Gastrocnemius medialis (tissue), 4 donors: ENCODE results near the gene SPACA7. TPM values are rescaled to one million over a fixed set of nuclear protein-coding genes. Genes with fewer than 3 reads are reported as not detected.

Experiments
- ATAC-seq, 2 donors: fragments of 150-250 bp; one replicate each; pipeline ENCODE4 v1.9.1; 2016
- DNase-seq, 2 donors: peaks; one replicate each; pipeline ENCODE4 v3.0.0-alpha.2; 2019
- H3K27ac ChIP-seq, 4 donors: fragments of 200-600 bp; sonication (generic); 1 replicate in 1 of 4; 2 replicates in 3 of 4; pipeline ENCODE4 v1.5.1; 2016 to 2018; ENCODE audit warnings: mild to moderate bottlenecking in 2 of 4, moderate library complexity in 1 of 4
- H3K27me3 ChIP-seq, 3 donors: fragments of 200-600 bp; sonication (generic) in 2 of 3; 1 replicate in 1 of 3; 2 replicates in 2 of 3; pipeline versions ENCODE4 v1.5.1 to v1.6.0; 2016 to 2019; ENCODE audit warnings: mild to moderate bottlenecking in 1 of 3, moderate library complexity in 1 of 3
- H3K36me3 ChIP-seq, 2 donors: fragments of 200-600 bp; sonication (generic) in 1 of 2; one replicate each; pipeline ENCODE4 v1.5.1; 2017 to 2018
- H3K4me1 ChIP-seq, 2 donors: fragments of 200-600 bp; sonication (generic) in 1 of 2; one replicate each; pipeline ENCODE4 v1.5.1; 2016 to 2017; ENCODE audit warnings: mild to moderate bottlenecking in 2 of 2
- H3K4me3 ChIP-seq, 4 donors: fragments of 200-600 bp; sonication (generic) in 3 of 4; 1 replicate in 1 of 4; 2 replicates in 3 of 4; pipeline ENCODE4 v1.5.1; 2016 to 2019; ENCODE audit warnings: mild to moderate bottlenecking in 2 of 4
- H3K9me3 ChIP-seq, 3 donors: fragments of 200-600 bp; sonication (generic) in 2 of 3; 1 replicate in 1 of 3; 2 replicates in 2 of 3; pipeline ENCODE4 v1.5.1; 2016 to 2019
- CTCF ChIP-seq, 5 experiments: fragments of 450-650 bp in 3 of 5; fragments of 200-600 bp in 2 of 5; sonication (generic) in 2 of 5; IDR thresholded peaks in 4 of 5; conservative IDR thresholded peaks in 1 of 5; 1 replicate in 4 of 5; 2 replicates in 1 of 5; pipeline ENCODE4 v1.5.1; 2016 to 2019; ENCODE audit warnings: antibody characterized with exemption in 5 of 5, mild to moderate bottlenecking in 3 of 5, moderate library complexity in 3 of 5
- POLR2A ChIP-seq, 2 donors: fragments of 450-650 bp; IDR thresholded peaks; one replicate each; pipeline ENCODE4 v1.6.1; 2017; ENCODE audit warnings: antibody characterized with exemption in 2 of 2, mild to moderate bottlenecking in 2 of 2, moderate library complexity in 2 of 2
- in situ Hi-C, 4 donors: fragments of 200-750 bp; cut with MboI; loops; one replicate each; pipeline versions ENCODE4 v1.15.0 to v1.8.0; 2017; ENCODE audit warnings: low sequenced_read_pairs in 4 of 4
- intact Hi-C: fragments of 100-400 bp; cut with DNase I; formaldehyde crosslinking; loops from one replicate; pipeline ENCODE4 v1.15.1; 2023; ENCODE audit warnings: low total_unique reads
- total RNA-seq, 4 donors: library from RNA; depleted of rRNA; stranded (reverse); fragments of >200 nt; gene quantifications; one replicate each; pipeline versions ENCODE4 v1.1.0 to v1.2.3, GENCODE V29; 2016

Gene SPACA7
- total RNA-seq, 4 donors from 2014 or later = not detected

GRCh38 chr13:112416647-112417046 is 40.5 kb downstream of the SPACA7 start:
- Histone ChIP-seq H3K9me3 (peaks cover 3 to 19% (median 4%) of the 10 kb centered on the region in 3 donors), H3K4me3 (no peak overlapping the region), H3K4me1 (no peaks in the 10 kb centered on the region), H3K27ac (no peak overlapping the region), H3K36me3 (no peaks in the 10 kb centered on the region), H3K27me3 (peaks cover 0 to 6% (median 0%) of the 10 kb centered on the region in 3 donors)
- intact Hi-C loops = no loop called here
- no peak for DNase-seq
- in situ Hi-C loops = no loop called here
- TF ChIP-seq CTCF (IDR thresholded peaks at IDR 0.05 in 4 of 5, conservative IDR thresholded peaks at IDR 0.05 in 1 of 5) = no peak
- TF ChIP-seq POLR2A (IDR thresholded peaks at IDR 0.05) = no peak
- no peak for ATAC-seq

DNA sequence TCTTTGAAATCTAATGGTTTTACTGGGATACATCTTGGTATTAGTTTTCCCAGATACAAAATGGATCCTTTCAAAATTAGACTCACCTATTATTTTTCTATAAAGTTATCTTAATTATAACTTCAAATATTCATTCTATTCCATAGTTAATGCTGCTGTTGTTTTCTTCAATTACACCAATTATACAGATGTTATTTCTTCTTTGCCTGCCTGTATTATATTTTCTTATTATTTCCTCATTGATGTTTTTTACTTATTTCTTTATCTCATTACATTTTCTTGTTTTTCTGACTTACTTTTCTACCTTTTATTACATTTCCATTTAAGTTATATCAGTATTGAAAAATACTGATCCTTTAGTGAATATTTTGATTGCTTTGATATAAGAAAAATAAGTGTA is 40.9 kb downstream of the SPACA7 start:
- in situ Hi-C loops (no loop called here), intact Hi-C loops (no loop called here)
- peaks cover 0 to 6% (median 0%) of the 10 kb centered on the region in 3 donors for H3K27me3 ChIP-seq
- ATAC-seq = no peak
- peaks cover 3 to 19% (median 4%) of the 10 kb centered on the region in 3 donors for H3K9me3 ChIP-seq
- no peaks in the 10 kb centered on the region for H3K4me1 ChIP-seq
- H3K27ac ChIP-seq = no peak overlapping the region
- no peaks in the 10 kb centered on the region for H3K36me3 ChIP-seq
- no peak overlapping the region for H3K4me3 ChIP-seq
- no peak for DNase-seq
- TF ChIP-seq CTCF (IDR thresholded peaks at IDR 0.05 in 4 of 5, conservative IDR thresholded peaks at IDR 0.05 in 1 of 5) (no peak), POLR2A (IDR thresholded peaks at IDR 0.05) (no peak)

DNA sequence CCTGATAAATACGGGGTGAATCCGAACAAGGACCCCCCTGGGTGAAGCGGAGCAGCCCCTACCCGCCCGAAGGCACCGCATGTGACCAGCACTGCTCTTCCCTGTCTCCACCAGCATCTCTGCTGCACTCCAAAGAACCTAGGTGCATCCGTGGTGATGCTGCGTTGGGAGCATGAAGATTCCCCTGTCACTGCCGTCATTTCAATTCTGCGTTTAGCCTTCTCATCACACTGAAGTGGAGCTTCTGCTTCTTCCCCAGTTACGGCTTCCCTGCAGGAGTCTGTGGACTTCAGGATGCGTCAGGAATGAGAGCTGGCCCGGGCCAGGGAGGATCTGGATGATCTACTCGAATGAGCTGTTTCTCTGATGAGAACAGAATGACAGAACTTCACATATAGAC is 47.9 kb downstream of the SPACA7 start:
- in situ Hi-C loops = no loop called here
- TF ChIP-seq CTCF (IDR thresholded peaks at IDR 0.05 in 4 of 5, conservative IDR thresholded peaks at IDR 0.05 in 1 of 5) (no peak), POLR2A (IDR thresholded peaks at IDR 0.05) (no peak)
- intact Hi-C loops = no loop called here
- Histone ChIP-seq H3K36me3 (no peaks in the 10 kb centered on the region), H3K9me3 (peaks cover 0 to 3% (median 0%) of the 10 kb centered on the region in 3 donors), H3K4me1 (no peaks in the 10 kb centered on the region), H3K4me3 (no peak overlapping the region), H3K27me3 (no peaks in the 10 kb centered on the region), H3K27ac (no peak overlapping the region)
- DNase-seq (no peak), ATAC-seq (no peak)

DNA sequence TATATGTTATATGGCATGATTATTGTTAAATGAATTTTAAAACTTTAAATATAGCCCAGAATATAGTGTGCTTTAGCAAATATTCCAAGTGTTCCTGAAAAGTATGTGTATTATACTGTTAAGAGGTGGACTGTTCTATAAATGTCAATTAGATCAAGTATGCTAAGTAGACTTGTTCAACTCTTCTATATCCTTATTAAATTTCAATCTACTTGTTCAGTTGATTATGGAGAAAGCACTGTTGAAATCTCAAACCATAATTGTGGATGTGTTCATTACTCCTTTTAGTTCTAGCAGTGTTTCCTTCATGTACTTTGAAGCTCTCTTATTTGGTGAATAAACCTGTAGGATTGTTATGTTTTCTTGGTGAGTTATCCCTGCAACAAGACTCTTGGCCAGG is 52.5 kb downstream of the SPACA7 start:
- H3K4me1 ChIP-seq = no peaks in the 10 kb centered on the region
- in situ Hi-C loops = loop anchor here in 1 of 4 donors (25.0 kb wide), 1 partner anchor 966 kb away; no protein-coding TSS in a partner anchor

More for the DNA sequence above, 52.5 kb downstream of the SPACA7 start:
- Histone ChIP-seq H3K27me3 (peaks cover 0 to 4% (median 0%) of the 10 kb centered on the region in 3 donors), H3K27ac (no peak overlapping the region), H3K4me3 (no peak overlapping the region), H3K36me3 (no peaks in the 10 kb centered on the region), H3K9me3 (no peaks in the 10 kb centered on the region)
- ATAC-seq (no peak), DNase-seq (no peak)
- TF ChIP-seq POLR2A (IDR thresholded peaks at IDR 0.05) (no peak), CTCF (IDR thresholded peaks at IDR 0.05 in 4 of 5, conservative IDR thresholded peaks at IDR 0.05 in 1 of 5) (no peak)
- intact Hi-C loops = no loop called here
